NB4 (cell line): ENCODE measurements around the gene UBE2F.

Experiments used
- POLR2A ChIP-seq: IDR thresholded peaks from 2 replicates; pipeline ENCODE4 v1.6.1; 2011; ENCODE audit warnings: mild to moderate bottlenecking; ENCODE audit not compliant: insufficient read length; ENCODE audit errors: extremely low read depth
- TF ChIP-seq, protein P1 (sequence below): IDR thresholded peaks from one replicate; pipeline ENCODE4 v1.5.1; 2012; ENCODE audit warnings: low read depth, low read length

DNA sequence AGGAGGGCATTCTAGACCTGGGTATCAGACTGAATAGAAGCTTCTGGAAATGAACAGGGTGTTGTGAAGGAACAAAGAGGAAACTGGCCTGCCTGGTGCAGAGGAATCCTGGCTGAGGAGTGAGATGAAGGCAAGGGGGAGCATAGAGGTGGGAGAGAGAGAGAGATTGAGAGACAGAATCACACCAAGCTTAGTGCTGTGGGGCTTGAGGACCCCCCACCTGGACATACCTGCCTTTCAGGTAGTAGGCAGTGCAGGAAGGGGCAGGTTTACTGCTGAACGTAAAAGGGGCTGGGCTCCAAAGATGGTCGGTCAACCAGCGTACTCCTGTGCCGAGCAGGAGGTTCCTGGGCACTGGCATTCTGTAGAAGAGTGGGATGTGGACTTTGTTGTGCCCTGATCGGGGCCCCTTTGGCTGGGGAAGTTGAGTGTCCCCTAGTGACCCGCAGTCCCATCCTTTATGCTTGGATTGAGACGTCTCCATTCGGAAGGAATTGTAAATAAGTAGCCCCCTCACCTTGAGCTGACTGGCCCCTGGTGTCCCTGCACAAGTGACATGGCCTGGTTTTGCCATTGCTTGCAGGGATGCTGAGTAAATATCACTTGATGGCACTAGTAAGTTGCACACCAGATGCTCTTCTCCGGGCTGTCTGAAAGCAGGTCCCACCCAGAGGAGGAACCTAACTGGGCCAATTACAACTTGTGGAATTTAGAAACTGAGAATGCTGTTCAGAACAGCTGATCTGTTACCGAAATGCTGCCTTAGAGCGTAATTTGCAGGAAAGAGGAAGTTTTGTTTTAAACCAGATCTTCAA is 1.4 kb downstream of the UBE2F start:
- no peak for TF ChIP-seq POLR2A
- TF ChIP-seq, protein P1, sequence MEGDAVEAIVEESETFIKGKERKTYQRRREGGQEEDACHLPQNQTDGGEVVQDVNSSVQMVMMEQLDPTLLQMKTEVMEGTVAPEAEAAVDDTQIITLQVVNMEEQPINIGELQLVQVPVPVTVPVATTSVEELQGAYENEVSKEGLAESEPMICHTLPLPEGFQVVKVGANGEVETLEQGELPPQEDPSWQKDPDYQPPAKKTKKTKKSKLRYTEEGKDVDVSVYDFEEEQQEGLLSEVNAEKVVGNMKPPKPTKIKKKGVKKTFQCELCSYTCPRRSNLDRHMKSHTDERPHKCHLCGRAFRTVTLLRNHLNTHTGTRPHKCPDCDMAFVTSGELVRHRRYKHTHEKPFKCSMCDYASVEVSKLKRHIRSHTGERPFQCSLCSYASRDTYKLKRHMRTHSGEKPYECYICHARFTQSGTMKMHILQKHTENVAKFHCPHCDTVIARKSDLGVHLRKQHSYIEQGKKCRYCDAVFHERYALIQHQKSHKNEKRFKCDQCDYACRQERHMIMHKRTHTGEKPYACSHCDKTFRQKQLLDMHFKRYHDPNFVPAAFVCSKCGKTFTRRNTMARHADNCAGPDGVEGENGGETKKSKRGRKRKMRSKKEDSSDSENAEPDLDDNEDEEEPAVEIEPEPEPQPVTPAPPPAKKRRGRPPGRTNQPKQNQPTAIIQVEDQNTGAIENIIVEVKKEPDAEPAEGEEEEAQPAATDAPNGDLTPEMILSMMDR: no peak
